Gastrocnemius medialis (tissue), 4 donors: ENCODE results near the gene GM2A. TPM values are rescaled to one million over a fixed set of nuclear protein-coding genes. Genes with fewer than 3 reads are reported as not detected.

Experiments used
- ATAC-seq, 2 donors: fragments of 150-250 bp; one replicate each; pipeline ENCODE4 v1.9.1; 2016
- DNase-seq, 2 donors: peaks; one replicate each; pipeline ENCODE4 v3.0.0-alpha.2; 2019
- H3K27ac ChIP-seq, 4 donors: fragments of 200-600 bp; sonication (generic); 1 replicate in 1 of 4; 2 replicates in 3 of 4; pipeline ENCODE4 v1.5.1; 2016 to 2018; ENCODE audit warnings: mild to moderate bottlenecking in 2 of 4, moderate library complexity in 1 of 4
- H3K27me3 ChIP-seq, 3 donors: fragments of 200-600 bp; sonication (generic) in 2 of 3; 1 replicate in 1 of 3; 2 replicates in 2 of 3; pipeline versions ENCODE4 v1.5.1 to v1.6.0; 2016 to 2019; ENCODE audit warnings: mild to moderate bottlenecking in 1 of 3, moderate library complexity in 1 of 3
- H3K36me3 ChIP-seq, 2 donors: fragments of 200-600 bp; sonication (generic) in 1 of 2; one replicate each; pipeline ENCODE4 v1.5.1; 2017 to 2018
- H3K4me1 ChIP-seq, 2 donors: fragments of 200-600 bp; sonication (generic) in 1 of 2; one replicate each; pipeline ENCODE4 v1.5.1; 2016 to 2017; ENCODE audit warnings: mild to moderate bottlenecking in 2 of 2
- H3K4me3 ChIP-seq, 4 donors: fragments of 200-600 bp; sonication (generic) in 3 of 4; 1 replicate in 1 of 4; 2 replicates in 3 of 4; pipeline ENCODE4 v1.5.1; 2016 to 2019; ENCODE audit warnings: mild to moderate bottlenecking in 2 of 4
- H3K9me3 ChIP-seq, 3 donors: fragments of 200-600 bp; sonication (generic) in 2 of 3; 1 replicate in 1 of 3; 2 replicates in 2 of 3; pipeline ENCODE4 v1.5.1; 2016 to 2019
- POLR2A ChIP-seq, 2 donors: fragments of 450-650 bp; IDR thresholded peaks; one replicate each; pipeline ENCODE4 v1.6.1; 2017; ENCODE audit warnings: antibody characterized with exemption in 2 of 2, mild to moderate bottlenecking in 2 of 2, moderate library complexity in 2 of 2
- in situ Hi-C, 4 donors: fragments of 200-750 bp; cut with MboI; loops; one replicate each; pipeline versions ENCODE4 v1.15.0 to v1.8.0; 2017; ENCODE audit warnings: low sequenced_read_pairs in 4 of 4
- intact Hi-C: fragments of 100-400 bp; cut with DNase I; formaldehyde crosslinking; loops from one replicate; pipeline ENCODE4 v1.15.1; 2023; ENCODE audit warnings: low total_unique reads
- total RNA-seq, 4 donors: library from RNA; depleted of rRNA; stranded (reverse); fragments of >200 nt; gene quantifications; one replicate each; pipeline versions ENCODE4 v1.1.0 to v1.2.3, GENCODE V29; 2016
- TF ChIP-seq, protein P1 (sequence below), 5 experiments: fragments of 450-650 bp in 3 of 5; fragments of 200-600 bp in 2 of 5; sonication (generic) in 2 of 5; IDR thresholded peaks in 4 of 5; conservative IDR thresholded peaks in 1 of 5; 1 replicate in 4 of 5; 2 replicates in 1 of 5; pipeline ENCODE4 v1.5.1; 2016 to 2019; ENCODE audit warnings: antibody characterized with exemption in 5 of 5, mild to moderate bottlenecking in 3 of 5, moderate library complexity in 3 of 5

The GM2A gene
- 1 to 10 TPM; 5.0 to 7.2 (median 5.7) TPM for total RNA-seq

DNA sequence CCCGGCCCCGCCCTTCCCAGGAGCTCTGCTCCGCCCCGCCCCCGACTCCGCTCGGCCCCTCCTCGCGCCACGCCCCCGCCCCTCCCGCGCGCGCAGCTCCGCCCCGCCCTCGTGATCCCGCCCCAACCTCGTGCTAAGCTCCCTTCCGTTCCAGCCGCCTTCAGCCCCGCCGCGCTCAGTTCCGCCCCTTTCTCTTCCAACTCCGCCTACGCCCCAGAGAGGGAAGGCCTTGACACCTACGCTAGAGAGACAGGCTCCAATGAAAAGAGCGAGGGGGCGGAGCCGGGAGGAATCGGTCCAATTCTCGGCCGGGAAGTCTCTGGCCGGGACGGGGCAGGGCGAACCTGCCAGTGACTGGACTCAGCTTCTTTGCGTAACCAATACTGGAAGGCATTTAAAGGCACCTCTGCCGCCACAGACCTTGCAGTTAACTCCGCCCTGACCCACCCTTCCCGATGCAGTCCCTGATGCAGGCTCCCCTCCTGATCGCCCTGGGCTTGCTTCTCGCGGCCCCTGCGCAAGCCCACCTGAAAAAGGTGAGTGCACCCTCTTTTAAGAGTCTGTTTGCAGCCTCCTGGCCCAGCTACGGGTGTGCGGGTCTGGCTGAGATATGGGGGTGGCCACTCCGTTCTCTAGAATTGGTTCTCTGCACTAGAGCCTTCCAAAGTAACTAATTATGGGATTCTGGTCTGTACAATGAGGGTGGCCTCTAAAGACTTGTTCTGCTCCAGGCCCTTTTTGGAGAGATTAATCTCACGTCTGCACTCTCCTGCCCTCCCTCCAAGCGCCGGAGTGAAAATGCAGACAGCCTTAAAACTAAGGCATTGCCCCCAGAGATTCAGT, at the start of gene GM2A:
GM2A (plus strand) TSS at position 424 of the 843 bp plus-strand sequence; CDS start at position 456, 32 bp downstream.
- peak; percentile 99 to 100 for DNase-seq

DNA sequence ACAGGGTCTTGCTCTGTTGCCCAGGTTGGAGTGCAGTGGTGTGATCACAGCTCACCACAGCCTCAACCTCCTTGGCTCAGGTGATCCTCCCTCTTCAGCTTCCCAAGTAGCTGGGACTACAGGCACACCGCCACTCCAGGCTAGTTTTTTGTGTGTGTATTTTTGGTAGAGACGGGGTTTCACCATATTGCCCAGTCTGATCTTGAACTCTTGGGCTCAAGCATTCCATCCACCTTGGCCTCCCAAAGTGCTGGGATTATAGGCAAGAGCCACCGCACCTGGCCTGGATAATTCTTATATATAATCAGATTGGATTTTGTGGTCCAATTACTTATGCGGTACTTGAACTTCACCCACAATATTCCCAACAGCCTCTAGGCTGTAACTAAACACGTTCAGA, 48.9 kb upstream of the GM2A start:
- Histone ChIP-seq H3K4me1 (peaks cover 14 to 24% of the 10 kb centered on the region in 2 donors), H3K4me3 (no peak overlapping the region), H3K9me3 (no peaks in the 10 kb centered on the region), H3K27me3 (no peaks in the 10 kb centered on the region), H3K36me3 (peaks cover 0 to 27% of the 10 kb centered on the region in 2 donors), H3K27ac (peak overlapping the region in 1 of 4 donors; percentile 26)
- in situ Hi-C loops (no loop called here), intact Hi-C loops (no loop called here)
- DNase-seq (no peak), ATAC-seq (no peak)
- TF ChIP-seq POLR2A (IDR thresholded peaks at IDR 0.05), result no peak
- TF ChIP-seq, protein P1, sequence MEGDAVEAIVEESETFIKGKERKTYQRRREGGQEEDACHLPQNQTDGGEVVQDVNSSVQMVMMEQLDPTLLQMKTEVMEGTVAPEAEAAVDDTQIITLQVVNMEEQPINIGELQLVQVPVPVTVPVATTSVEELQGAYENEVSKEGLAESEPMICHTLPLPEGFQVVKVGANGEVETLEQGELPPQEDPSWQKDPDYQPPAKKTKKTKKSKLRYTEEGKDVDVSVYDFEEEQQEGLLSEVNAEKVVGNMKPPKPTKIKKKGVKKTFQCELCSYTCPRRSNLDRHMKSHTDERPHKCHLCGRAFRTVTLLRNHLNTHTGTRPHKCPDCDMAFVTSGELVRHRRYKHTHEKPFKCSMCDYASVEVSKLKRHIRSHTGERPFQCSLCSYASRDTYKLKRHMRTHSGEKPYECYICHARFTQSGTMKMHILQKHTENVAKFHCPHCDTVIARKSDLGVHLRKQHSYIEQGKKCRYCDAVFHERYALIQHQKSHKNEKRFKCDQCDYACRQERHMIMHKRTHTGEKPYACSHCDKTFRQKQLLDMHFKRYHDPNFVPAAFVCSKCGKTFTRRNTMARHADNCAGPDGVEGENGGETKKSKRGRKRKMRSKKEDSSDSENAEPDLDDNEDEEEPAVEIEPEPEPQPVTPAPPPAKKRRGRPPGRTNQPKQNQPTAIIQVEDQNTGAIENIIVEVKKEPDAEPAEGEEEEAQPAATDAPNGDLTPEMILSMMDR (IDR thresholded peaks at IDR 0.05 in 4 of 5, conservative IDR thresholded peaks at IDR 0.05 in 1 of 5), result no peak

More for the DNA sequence above, at the start of gene GM2A:
- Histone ChIP-seq H3K4me3 (peak within 1 kb of the TSS; percentile 71 to 94 (median 81)), H3K27ac (peak within 1 kb of the TSS; percentile 87 to 97 (median 90)), H3K27me3 (no peaks in the 10 kb centered on the region), H3K36me3 (no peaks in the 10 kb centered on the region), H3K9me3 (no peaks in the 10 kb centered on the region), H3K4me1 (peaks cover 22 to 27% of the 10 kb centered on the region in 2 donors)
- TF ChIP-seq POLR2A (IDR thresholded peaks at IDR 0.05), result peak; percentile 68 to 91
- TF ChIP-seq, protein P1 (IDR thresholded peaks at IDR 0.05 in 4 of 5, conservative IDR thresholded peaks at IDR 0.05 in 1 of 5), result no peak
- intact Hi-C loops (loop anchor here (1.0 to 5.0 kb wide), 2 partner anchors 96 to 206 kb away; partner anchors contain the start of gene ANXA6), in situ Hi-C loops (no loop called here)
- ATAC-seq, result peak; percentile 96 to 97

DNA sequence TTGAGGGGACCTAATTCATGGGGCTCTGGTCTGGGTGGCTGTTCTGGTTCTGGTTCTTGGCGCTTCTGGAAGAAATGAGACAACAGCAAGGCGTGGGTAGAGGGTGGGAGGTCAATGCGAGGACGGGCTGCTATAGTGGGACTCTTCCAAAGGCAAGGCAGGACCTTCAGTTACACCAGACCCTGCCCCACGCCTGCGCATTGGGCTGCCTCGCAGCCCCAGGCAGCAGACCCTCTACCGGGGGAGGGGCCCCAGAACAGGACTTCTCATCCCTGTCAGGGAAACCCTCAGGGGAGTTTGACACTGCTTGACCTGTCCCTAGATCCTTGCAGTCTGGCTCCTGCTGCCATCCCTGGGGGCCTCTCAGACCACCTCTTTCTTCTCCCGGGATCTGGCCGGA, 47.6 kb upstream of the GM2A start:
- Histone ChIP-seq H3K27me3 (no peaks in the 10 kb centered on the region), H3K27ac (no peak overlapping the region), H3K4me1 (peaks cover 26 to 32% of the 10 kb centered on the region in 2 donors), H3K36me3 (peaks cover 0 to 13% of the 10 kb centered on the region in 2 donors), H3K4me3 (no peak overlapping the region), H3K9me3 (no peaks in the 10 kb centered on the region)
- intact Hi-C loops (no loop called here), in situ Hi-C loops (no loop called here)
- ATAC-seq (no peak), DNase-seq (no peak)
- TF ChIP-seq, protein P1 (IDR thresholded peaks at IDR 0.05 in 4 of 5, conservative IDR thresholded peaks at IDR 0.05 in 1 of 5), result no peak
- TF ChIP-seq POLR2A (IDR thresholded peaks at IDR 0.05), result no peak

DNA sequence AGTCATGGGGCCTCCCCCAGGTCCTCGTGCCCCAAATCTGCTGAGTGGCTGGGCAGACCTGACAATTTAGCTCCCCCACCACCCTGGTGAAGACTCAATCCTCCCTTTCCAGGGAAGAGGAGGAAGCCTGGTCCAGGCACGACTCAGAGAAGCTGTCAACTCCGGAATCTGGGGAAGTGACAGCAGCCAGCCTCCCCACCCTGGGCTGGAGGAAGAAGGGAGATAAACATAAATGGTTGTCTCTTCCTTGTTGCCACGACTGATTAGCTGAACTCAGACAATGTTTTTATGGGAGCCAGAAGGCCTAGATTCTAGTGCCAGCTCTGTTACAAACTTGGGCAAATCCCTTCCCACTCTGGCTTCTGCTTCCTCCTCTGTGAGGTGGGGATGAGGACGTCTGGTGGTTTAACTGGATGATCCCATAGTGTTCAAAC, 44.5 kb upstream of the GM2A start:
- ATAC-seq (peak in 1 of 2 donors; percentile 19), DNase-seq (no peak)
- Histone ChIP-seq H3K9me3 (no peaks in the 10 kb centered on the region), H3K27ac (peak overlapping the region; percentile 78 to 97 (median 86)), H3K36me3 (no peaks in the 10 kb centered on the region), H3K4me1 (peaks cover 50 to 52% of the 10 kb centered on the region in 2 donors), H3K4me3 (no peak overlapping the region), H3K27me3 (no peaks in the 10 kb centered on the region)
- TF ChIP-seq POLR2A (IDR thresholded peaks at IDR 0.05), result no peak
- TF ChIP-seq, protein P1 (IDR thresholded peaks at IDR 0.05 in 4 of 5, conservative IDR thresholded peaks at IDR 0.05 in 1 of 5), result no peak
- intact Hi-C loops (no loop called here), in situ Hi-C loops (no loop called here)
